T1000 (cell line): ENCODE data around the gene BMP10.
"Not testable (repeated sequence)": the region's sequence is repeated elsewhere in the genome, so short reads cannot be mapped to it uniquely, and the experiment has no call there.

Source experiments
- DNase-seq: peaks from one replicate; lab custom pipeline; 2025; ENCODE audit warnings: mixed read lengths; lab: John Stamatoyannopoulos, UW

BMP10 gene

DNA sequence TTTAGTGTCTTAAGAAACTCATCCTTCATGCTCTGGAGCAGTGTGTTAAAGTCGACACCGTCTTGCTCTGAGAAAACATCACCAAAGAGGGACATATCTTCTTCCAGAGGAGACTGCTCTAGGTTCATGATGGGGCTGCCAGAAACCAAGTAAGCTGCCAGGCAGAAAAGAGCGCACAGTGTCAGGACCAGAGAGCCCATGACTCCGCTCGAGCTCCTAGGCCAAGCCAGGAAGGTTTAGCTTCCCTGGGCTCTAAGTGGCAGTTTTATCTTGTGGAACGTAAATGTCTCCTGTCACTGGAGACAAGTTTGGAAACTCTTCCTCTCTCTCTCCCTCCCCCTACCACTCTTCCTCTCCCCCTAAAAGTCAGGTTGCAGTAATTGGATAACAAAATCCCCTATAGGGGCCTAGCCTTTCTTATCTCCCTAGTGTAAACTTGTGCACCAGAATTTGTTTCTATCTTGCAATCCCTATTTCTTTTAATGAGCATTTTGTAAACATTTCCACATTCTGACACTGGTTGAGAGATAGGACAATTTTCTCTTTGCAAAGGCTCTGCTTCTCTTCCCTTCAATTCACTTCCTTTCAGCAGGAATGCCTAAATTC, at the start of gene BMP10:
BMP10 (minus strand) TSS at position 239 of the 606 bp plus-strand sequence; CDS start at position 200, 39 bp downstream.
- no peak for DNase-seq

GRCh38 chr2:68920481-68921170, 49.4 kb upstream of the BMP10 start:
- no peak for DNase-seq

DNA sequence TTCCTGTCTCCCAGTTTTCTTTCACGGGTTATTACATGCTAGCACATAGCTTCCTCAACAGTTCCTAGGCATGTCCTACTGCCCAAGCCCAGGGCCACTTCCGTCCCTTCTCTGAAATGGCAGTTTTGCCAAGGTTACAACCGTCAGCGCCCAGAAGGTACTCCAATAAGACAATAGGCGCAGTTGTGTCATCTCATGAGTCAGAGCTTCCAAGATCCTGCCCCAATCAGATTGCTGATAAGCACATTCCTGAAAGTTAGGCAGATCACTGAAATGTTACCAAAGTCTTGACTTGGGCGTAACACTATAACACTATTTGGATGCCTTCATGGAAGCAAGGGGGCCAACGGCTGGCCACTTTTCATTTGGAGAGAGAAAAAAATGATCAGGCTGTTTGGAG, 47.3 kb upstream of the BMP10 start:
- DNase-seq, result no peak

DNA sequence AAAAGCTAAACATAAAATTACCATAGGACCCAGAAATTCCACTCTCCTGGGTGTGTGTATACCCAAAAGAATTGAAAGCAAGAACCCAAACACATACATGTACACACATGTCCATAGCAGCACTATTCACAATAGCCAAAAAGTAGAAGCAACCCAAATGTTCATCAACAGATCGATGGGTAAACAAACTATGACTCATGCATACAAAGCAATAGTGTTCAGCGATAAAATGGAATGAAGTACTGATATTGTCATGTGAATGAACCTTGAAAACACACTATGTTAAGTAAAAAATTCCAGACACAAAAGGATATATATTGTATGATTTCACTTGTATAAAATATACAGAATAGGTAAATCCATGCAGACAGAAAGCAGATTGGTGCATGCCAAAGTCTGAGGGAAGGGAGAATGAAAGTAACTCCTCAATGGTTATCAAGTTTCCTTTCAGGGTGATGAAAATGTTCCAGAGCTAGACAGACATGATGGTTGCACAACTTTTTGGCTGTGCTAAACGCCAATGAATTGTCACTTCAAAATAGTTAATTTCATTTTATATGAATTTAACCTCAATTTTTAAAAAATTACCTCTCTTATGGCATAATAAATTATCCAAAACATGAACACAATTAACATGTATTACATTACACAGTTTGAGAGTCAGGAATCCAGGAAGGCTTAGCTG, 46.0 kb upstream of the BMP10 start:
- no peak for DNase-seq

DNA sequence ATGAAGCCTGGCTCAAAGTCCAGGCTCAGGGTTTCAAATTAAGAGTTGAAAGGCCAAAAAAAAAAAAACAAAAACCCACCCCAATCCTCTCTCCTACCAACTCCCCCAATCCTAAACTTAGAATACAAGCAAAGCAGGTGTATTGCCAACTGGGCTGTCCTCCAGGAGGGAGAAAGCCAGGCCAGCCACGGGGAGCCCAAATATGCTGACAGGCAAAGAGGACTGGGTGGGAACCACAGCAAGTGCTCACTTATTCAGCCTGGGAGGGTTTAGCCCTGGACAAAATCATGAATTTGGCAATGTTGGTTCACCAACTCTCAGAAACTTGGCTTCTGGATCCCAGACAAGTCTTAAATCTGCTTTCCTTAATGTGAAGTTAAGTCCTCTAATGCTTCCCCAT, 45.0 kb upstream of the BMP10 start:
- no peak for DNase-seq

DNA sequence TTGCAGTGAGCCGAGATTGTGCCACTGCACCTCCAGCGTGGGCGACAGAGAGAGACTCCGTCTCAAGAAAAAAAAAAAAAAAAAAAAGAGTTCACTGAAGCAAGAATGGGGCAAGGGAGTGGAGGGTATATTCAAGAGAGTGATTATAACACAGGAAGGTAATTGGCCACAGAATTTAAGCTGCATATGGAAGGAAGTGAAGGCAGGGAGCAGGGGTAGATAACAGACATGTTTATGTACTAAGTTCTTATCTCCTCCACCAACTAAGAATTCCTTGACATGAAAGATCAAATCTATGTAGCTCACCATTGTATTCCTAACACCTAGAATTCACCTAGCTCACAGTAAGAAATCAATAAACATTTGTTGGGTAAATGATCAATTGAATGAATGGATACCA, 44.2 kb upstream of the BMP10 start:
- DNase-seq, result no peak

- no peak for DNase-seq
Measured at GRCh38 chr2:68913359-68913758, 42.2 kb upstream of the BMP10 start.

DNA sequence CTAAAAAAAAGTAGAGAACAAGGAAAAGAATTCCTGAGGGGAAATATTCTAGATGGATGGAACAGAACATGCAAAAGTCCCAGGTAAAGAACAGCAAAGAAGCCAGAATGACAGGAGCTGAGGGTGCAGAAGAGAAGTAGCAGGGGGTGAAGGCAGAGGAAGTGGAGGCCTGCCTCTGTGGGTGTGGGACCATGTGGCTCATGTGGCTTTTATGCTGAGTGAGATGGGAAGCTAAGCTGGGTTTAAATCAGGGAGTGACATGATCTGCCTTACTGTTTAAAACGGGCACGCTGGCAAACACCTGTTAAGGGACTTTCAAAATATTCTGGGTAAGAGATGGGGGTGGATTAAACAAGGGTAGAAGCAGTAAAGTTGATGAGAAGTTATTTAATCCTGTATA, 41.5 kb upstream of the BMP10 start:
- DNase-seq, result no peak

DNA sequence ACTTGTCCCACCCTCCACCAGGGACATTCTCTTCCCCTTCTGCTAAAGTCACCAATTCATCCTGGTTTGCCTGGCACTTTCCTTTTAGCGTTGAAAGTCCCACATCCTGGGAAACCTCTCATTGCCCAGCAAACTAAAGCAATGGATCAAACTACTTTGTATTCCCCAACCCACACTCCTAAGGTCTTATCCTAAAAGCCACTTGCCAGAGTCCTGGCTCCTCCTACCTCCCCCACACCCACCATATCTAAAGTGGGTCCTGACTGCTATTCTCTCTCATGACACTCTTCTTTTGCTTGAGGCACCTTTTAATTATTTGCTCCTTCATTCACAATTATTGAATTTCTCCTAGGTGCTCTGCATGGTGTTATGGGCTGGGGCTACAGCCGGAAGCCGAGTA, 40.9 kb upstream of the BMP10 start:
- no peak for DNase-seq

DNA sequence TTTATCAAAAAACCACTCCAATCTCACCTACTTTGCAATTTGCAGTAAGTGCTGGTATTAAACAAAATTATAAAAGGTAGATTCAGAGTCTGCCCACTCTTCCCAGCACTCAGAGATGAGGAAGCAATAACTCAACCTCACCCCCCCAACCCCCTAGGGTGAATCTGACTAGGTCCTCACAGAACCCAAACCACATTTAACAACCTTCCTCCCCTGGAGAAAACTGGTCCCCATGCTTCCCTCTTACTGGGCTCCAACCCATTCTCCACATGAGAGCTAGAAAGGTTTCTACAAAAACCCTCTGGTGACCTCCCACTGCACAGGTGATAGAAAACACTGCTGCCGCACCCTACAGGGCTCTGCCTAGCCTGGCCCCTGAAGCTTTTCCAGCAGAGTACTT, 40.5 kb upstream of the BMP10 start:
- no peak for DNase-seq

- DNase-seq, result no peak
Measured at GRCh38 chr2:68911246-68911645, 40.0 kb upstream of the BMP10 start.

- peak; percentile 30 for DNase-seq
Measured at GRCh38 chr2:68909793-68910674, 38.8 kb upstream of the BMP10 start.

DNA sequence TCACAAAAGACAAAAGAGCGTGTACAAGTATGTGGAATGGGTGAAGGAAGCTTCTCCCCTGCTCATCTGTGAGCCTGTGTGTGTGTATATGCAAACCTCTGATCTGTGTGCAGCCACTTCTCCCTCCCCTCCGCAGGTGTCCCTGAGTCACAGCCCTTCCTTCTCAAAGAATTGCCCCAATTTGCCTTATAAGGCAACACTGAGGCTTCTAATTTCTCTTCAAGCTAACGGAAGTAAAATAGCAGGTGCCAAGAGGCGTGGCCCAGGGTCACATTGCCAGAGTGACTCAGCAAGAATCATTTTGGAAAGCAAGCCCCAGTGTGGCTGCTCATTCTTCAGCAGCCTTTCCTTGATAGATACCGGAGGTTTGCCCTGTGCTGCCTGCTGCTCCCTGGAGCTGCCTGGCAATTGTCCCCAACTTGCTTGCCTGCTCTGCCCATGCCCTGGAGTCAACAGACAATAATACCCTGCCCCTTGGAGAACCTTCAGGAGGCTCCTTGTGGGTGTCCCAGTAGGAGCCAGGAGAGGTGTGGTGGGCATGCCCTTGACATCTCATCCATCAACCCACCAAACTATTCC, 37.3 kb upstream of the BMP10 start:
- DNase-seq, result no peak

DNA sequence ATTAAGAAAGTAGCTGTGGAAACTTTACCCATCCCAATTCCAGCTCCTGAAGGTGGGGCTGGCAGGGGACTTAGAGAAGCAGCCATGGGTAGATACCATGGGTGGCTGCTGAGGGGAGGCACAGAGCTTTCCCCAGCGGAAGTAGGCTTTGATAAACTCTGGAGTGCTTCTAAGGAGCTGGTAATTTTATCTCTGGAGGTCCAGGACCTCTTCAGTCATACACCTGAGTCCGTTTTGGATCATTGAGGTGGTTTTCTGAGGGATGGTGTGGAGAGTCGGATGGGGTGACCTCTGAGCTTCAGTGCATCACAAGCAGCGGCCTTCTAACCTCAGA, 36.7 kb upstream of the BMP10 start:
- DNase-seq, result no peak

GRCh38 chr2:68907232-68907919, 36.2 kb upstream of the BMP10 start:
- DNase-seq, result no peak

- DNase-seq, result no peak
Measured at GRCh38 chr2:68906716-68907115, 35.5 kb upstream of the BMP10 start.

DNA sequence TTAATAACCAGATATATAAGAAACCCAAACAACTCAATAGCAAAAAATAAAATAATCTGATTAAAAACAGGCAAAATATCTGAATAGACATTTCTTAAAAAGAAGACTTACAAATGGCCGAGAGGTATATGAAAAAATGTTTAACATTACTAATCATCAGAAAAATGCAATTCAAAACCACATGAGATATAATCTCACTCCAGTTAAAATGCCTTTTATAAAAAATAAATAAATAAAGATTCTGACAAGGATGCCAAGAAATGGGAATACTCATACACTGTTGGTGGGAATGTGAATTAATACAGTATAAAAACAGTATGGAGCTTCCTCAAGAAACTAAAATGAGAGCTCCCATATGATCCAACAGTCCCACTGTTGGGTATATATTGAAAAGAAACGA, 33.9 kb upstream of the BMP10 start:
- no peak for DNase-seq

GRCh38 chr2:68901561-68901960, 30.4 kb upstream of the BMP10 start:
- no peak for DNase-seq

DNA sequence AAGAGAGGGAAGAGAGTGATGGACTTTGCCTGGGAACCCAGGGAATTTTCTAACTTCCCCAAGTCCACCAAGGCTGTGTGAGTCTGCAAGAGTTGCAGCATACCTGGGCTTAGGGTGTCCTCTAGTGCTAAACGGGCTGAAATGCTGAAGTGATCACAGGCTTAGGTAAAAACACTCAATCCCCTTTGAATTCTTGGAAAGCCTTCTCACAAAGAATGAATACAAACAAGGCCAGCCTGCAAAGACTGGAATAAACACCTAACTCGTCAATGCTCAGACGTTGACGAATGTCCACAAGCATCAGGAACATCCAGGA, 30.0 kb upstream of the BMP10 start:
- no peak for DNase-seq

GRCh38 chr2:68900496-68901198, 29.4 kb upstream of the BMP10 start:
- no peak for DNase-seq

DNA sequence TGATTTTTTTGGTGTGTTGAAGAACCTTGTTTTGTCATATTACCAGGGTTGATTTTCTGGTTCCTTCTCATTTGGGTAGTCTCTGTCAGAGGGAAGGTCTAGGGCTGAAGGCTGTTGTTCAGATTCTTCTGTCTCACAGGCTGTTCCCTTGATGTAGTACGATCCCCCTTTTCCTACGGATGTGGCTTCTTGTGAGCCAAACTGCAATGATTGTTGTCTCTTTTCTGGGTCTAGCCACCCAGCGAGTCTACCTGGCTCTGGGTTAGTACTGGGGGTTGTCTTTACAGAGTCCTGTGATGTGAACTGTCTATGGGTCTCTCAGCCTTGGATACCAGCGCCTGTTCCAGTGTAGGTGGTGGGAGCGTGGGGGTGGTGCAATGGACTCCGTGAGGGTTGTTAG, 24.8 kb upstream of the BMP10 start:
- not testable (repeated sequence) for DNase-seq
